Loucy (cell line): ENCODE results near the gene LAMTOR5.
"Not testable (repeated sequence)": the region's sequence is repeated elsewhere in the genome, so short reads cannot be mapped to it uniquely, and the experiment has no call there.

Experiments used
- H2AFZ ChIP-seq: fragments of 200-600 bp; sonication (generic); 2 replicates; pipeline ENCODE4 v1.6.0; 2016; ENCODE audit warnings: antibody characterized with exemption, mild to moderate bottlenecking, low read length, moderate library complexity
- H3F3A ChIP-seq: fragments of 200-600 bp; 2 replicates; pipeline ENCODE4 v1.6.0; 2016; ENCODE audit warnings: antibody characterized with exemption, low read depth, mild to moderate bottlenecking
- H3K27me3 ChIP-seq: fragments of 200-600 bp; sonication (generic); 2 replicates; pipeline ENCODE4 v1.6.1; 2014; ENCODE audit warnings: low read length, mild to moderate bottlenecking; ENCODE audit not compliant: insufficient read depth, poor library complexity, severe bottlenecking
- H3K36me3 ChIP-seq: fragments of 200-600 bp; sonication (generic); 2 replicates; pipeline ENCODE4 v1.6.1; 2016; ENCODE audit warnings: low read length; ENCODE audit not compliant: insufficient read depth
- H3K4me1 ChIP-seq: fragments of 200-600 bp; sonication (generic); 2 replicates; pipeline ENCODE4 v1.5.1; 2014; ENCODE audit warnings: low read length, mild to moderate bottlenecking; ENCODE audit not compliant: insufficient read depth, poor library complexity, severe bottlenecking
- H3K4me2 ChIP-seq: fragments of 200-600 bp; sonication (generic); 2 replicates; pipeline ENCODE4 v1.6.0; 2014; ENCODE audit warnings: antibody characterized with exemption, low read length, low read depth, mild to moderate bottlenecking; ENCODE audit not compliant: poor library complexity, severe bottlenecking
- H3K4me3 ChIP-seq: fragments of 200-600 bp; sonication (generic); 2 replicates; pipeline ENCODE4 v1.5.1; 2014; ENCODE audit warnings: low read length, mild to moderate bottlenecking, mixed read lengths; ENCODE audit not compliant: poor library complexity, severe bottlenecking
- H3K79me2 ChIP-seq: fragments of 200-600 bp; sonication (generic); 2 replicates; pipeline ENCODE4 v1.6.1; 2014; ENCODE audit warnings: low read length; ENCODE audit not compliant: insufficient read depth
- H3K9ac ChIP-seq: fragments of 200-600 bp; sonication (generic); 2 replicates; pipeline ENCODE4 v1.6.0; 2014; ENCODE audit warnings: mild to moderate bottlenecking, low read depth, low read length, moderate library complexity; ENCODE audit not compliant: poor library complexity, severe bottlenecking
- H3K9me2 ChIP-seq: fragments of 200-600 bp; sonication (generic); replicated peaks from 2 replicates; pipeline ENCODE4 v1.6.1; 2016; ENCODE audit warnings: low read depth, low read length, mixed read lengths
- H3K9me3 ChIP-seq: fragments of 200-600 bp; sonication (generic); 2 replicates; pipeline ENCODE4 v1.6.1; 2014; ENCODE audit warnings: mild to moderate bottlenecking, antibody characterized with exemption, low read length, low read depth; ENCODE audit not compliant: insufficient read depth
- H4K20me1 ChIP-seq: fragments of 200-600 bp; sonication (generic); 2 replicates; pipeline ENCODE4 v1.6.0; 2014; ENCODE audit warnings: antibody characterized with exemption, low read length, mild to moderate bottlenecking; ENCODE audit not compliant: insufficient read depth, poor library complexity, severe bottlenecking
- EZH2phosphoT487 ChIP-seq: fragments of 200-600 bp; IDR thresholded peaks from 2 replicates; pipeline ENCODE4 v1.6.1; 2018; ENCODE audit warnings: antibody characterized with exemption, mild to moderate bottlenecking, moderate library complexity, borderline replicate concordance
- TF ChIP-seq, protein P1 (sequence below): fragments of 200-600 bp; sonication (generic); conservative IDR thresholded peaks from 2 replicates; pipeline ENCODE4 v1.5.1; 2014; ENCODE audit warnings: mild to moderate bottlenecking, antibody characterized with exemption, low read length

The LAMTOR5 gene

DNA sequence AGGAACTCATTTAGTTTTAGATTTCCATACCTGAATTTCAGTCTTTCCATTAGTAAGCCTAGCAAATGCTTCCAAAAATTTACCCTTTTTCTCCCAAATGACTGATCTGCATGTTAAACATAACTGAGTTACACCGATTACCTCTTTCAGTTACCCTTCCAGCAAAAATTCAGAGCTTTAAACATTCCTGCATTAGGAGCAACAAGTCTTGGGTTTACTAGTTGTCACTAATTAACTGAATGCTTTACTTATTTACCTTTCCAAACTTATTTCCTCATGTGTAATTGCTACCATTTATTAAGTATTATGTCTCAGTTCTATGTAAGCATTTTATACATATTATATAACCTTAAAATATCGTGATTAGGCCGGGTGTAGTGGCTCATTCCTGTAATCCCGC lies 3.1 kb downstream of the LAMTOR5 start:
- no peak overlapping the region for H3K4me3 ChIP-seq
- H3K4me1 ChIP-seq = peaks cover 22% of the 10 kb centered on the region
- peaks cover 16% of the 10 kb centered on the region for H4K20me1 ChIP-seq
- H3F3A ChIP-seq = no peaks in the 10 kb centered on the region
- no peak overlapping the region for H2AFZ ChIP-seq
- H3K27me3 ChIP-seq = no peaks in the 10 kb centered on the region
- TF ChIP-seq EZH2phosphoT487 = no peak
- TF ChIP-seq, protein P1, sequence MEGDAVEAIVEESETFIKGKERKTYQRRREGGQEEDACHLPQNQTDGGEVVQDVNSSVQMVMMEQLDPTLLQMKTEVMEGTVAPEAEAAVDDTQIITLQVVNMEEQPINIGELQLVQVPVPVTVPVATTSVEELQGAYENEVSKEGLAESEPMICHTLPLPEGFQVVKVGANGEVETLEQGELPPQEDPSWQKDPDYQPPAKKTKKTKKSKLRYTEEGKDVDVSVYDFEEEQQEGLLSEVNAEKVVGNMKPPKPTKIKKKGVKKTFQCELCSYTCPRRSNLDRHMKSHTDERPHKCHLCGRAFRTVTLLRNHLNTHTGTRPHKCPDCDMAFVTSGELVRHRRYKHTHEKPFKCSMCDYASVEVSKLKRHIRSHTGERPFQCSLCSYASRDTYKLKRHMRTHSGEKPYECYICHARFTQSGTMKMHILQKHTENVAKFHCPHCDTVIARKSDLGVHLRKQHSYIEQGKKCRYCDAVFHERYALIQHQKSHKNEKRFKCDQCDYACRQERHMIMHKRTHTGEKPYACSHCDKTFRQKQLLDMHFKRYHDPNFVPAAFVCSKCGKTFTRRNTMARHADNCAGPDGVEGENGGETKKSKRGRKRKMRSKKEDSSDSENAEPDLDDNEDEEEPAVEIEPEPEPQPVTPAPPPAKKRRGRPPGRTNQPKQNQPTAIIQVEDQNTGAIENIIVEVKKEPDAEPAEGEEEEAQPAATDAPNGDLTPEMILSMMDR = no peak
- H3K4me2 ChIP-seq = no peak overlapping the region
- peaks cover 42% of the 10 kb centered on the region for H3K36me3 ChIP-seq
- peaks cover 33% of the 10 kb centered on the region for H3K79me2 ChIP-seq
- H3K9ac ChIP-seq = no peak overlapping the region
- H3K9me2 ChIP-seq = no peaks in the 10 kb centered on the region
- H3K9me3 ChIP-seq = no peaks in the 10 kb centered on the region

DNA sequence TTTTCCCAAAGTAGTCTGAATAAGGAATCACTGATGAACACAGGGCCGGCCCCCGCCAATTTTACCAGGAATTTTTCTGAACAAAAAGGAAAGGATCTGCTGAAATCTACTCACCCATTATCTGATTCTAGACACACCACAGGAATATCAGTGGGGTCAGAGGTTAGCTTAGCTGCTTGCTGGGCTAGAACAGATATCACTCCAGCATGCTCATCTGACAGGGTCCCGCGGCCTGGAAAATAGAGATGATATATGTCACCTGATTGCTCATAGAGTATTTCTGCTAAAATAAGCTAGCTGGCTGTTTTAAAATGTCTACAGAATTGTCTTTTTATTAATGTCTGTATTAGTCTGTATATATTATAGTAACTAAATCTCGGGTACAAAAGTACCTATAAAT lies 3.7 kb downstream of the LAMTOR5 start:
- Histone ChIP-seq H3K4me2 (no peak overlapping the region), H3K79me2 (peaks cover 33% of the 10 kb centered on the region), H3K4me3 (no peak overlapping the region), H3K36me3 (peaks cover 42% of the 10 kb centered on the region), H3K27me3 (no peaks in the 10 kb centered on the region), H2AFZ (no peak overlapping the region), H3F3A (no peaks in the 10 kb centered on the region), H4K20me1 (peaks cover 16% of the 10 kb centered on the region), H3K9ac (no peak overlapping the region), H3K4me1 (peaks cover 20% of the 10 kb centered on the region), H3K9me3 (no peaks in the 10 kb centered on the region), H3K9me2 (no peaks in the 10 kb centered on the region)
- TF ChIP-seq, protein P1 = no peak
- TF ChIP-seq EZH2phosphoT487 = no peak

DNA sequence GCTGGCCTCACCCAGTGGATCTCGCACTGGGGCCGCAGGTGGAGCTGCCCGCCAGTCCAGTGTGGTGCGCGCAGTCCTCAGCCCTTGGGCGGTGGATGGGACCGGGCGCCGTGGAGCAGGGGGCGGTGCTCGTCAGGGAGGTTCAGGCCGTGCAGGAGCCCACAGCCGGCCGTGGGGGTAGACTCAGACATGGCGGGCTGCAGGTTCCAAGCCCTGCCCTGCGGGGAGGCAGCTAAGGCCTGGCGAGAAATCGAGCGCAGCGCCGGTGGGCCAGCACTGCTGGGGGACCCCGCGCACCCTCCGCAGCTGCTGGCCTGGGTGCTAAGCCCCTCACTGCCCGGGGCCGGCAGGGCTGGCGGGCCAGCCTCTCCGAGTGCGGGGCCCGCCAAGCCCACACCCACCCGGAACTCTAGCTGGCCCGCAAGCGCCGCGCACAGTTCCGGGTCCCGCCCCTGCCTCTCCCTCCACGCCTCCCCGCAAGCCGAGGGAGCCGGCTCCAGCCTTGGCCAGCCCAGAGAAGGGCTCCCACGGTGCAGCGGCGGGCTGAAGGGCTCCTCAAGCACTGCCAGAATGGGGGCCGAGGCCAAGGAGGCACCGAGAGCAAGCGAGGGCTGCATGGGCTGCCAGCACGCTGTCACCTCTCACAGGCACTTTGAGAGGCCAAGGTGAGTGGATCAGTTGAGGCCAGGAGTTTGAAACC lies 11.1 kb downstream of the LAMTOR5 start:
- peaks cover 11% of the 10 kb centered on the region for H3K36me3 ChIP-seq
- not testable (repeated sequence) for H3K27me3 ChIP-seq, H4K20me1 ChIP-seq, H3K9ac ChIP-seq, H3K9me3 ChIP-seq, H3K4me3 ChIP-seq, H2AFZ ChIP-seq, H3K4me2 ChIP-seq, H3K79me2 ChIP-seq, H3K9me2 ChIP-seq, H3K4me1 ChIP-seq, H3F3A ChIP-seq

GRCh38 chr1:110394493-110394820 lies 13.0 kb downstream of the LAMTOR5 start:
- H3F3A ChIP-seq = no peaks in the 10 kb centered on the region

More at GRCh38 chr1:110394493-110394820, 13.0 kb downstream of the LAMTOR5 start:
- no peaks in the 10 kb centered on the region for H3K9me2 ChIP-seq
- no peaks in the 10 kb centered on the region for H3K36me3 ChIP-seq
- no peaks in the 10 kb centered on the region for H4K20me1 ChIP-seq
- H3K79me2 ChIP-seq = no peaks in the 10 kb centered on the region
- H2AFZ ChIP-seq = no peak overlapping the region
- no peak for TF ChIP-seq EZH2phosphoT487
- TF ChIP-seq, protein P1 = no peak
- no peak overlapping the region for H3K4me2 ChIP-seq
- no peak overlapping the region for H3K4me3 ChIP-seq
- H3K9me3 ChIP-seq = no peaks in the 10 kb centered on the region
- no peaks in the 10 kb centered on the region for H3K4me1 ChIP-seq
- H3K9ac ChIP-seq = no peak overlapping the region
- H3K27me3 ChIP-seq = no peaks in the 10 kb centered on the region
